Measurements from ENCODE around the gene ATPAF1.

GRCh38 chr1:46603858-46604549, 64.2 kb downstream of the ATPAF1 start, which contains the start of gene MKNK1:
- TF ChIP-seq CTCF (IDR thresholded peaks at IDR 0.05; ENCODE audit: low read depth, low read length): peak; percentile 18
- 0 out of 2 replicates have a peak, but pooled peaks have one; percentile 16 for TF ChIP-seq MYC (IDR thresholded peaks at IDR 0.05; ENCODE audit: low read depth, low read length)
- TF ChIP-seq POLR2A (IDR thresholded peaks at IDR 0.05; ENCODE audit: extremely low read depth, insufficient read length): peak; percentile 96
- TF ChIP-seq, protein P1, sequence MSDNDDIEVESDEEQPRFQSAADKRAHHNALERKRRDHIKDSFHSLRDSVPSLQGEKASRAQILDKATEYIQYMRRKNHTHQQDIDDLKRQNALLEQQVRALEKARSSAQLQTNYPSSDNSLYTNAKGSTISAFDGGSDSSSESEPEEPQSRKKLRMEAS (IDR thresholded peaks at IDR 0.05; ENCODE audit: low read depth, low read length): no peak

All from NB4 (cell line).